Duodenal mucosa (tissue), 2 donors: ENCODE measurements around the gene ENDOV.

ENCODE experiments used
- H3K27ac ChIP-seq: one replicate; pipeline ENCODE4 v1.7.0; 2013; ENCODE audit warnings: low read depth, low read length
- H3K27me3 ChIP-seq, 2 donors: one replicate each; pipeline ENCODE4 v1.7.0; 2013; ENCODE audit warnings: low read length in 2 of 2, control low read depth in 1 of 2; ENCODE audit not compliant: insufficient read depth in 2 of 2, control insufficient read depth in 1 of 2
- H3K36me3 ChIP-seq, 2 donors: one replicate each; pipeline ENCODE4 v1.7.0; 2013; ENCODE audit warnings: low read length in 2 of 2, control low read depth in 1 of 2; ENCODE audit not compliant: insufficient read depth in 2 of 2, control insufficient read depth in 1 of 2
- H3K4me1 ChIP-seq, 2 donors: one replicate each; pipeline ENCODE4 v1.7.0; 2013; ENCODE audit warnings: low read length in 2 of 2, control low read depth in 1 of 2; ENCODE audit not compliant: insufficient read depth in 2 of 2, control insufficient read depth in 1 of 2
- H3K4me3 ChIP-seq, 2 donors: one replicate each; pipeline ENCODE4 v1.7.0; 2013; ENCODE audit warnings: low read length in 2 of 2, low read depth in 1 of 2
- H3K9ac ChIP-seq, 2 donors: one replicate each; pipeline ENCODE4 v1.7.0; 2013; ENCODE audit warnings: low read length in 2 of 2, low read depth in 1 of 2
- H3K9me3 ChIP-seq, 2 donors: one replicate each; pipeline ENCODE4 v1.7.0; 2013; ENCODE audit warnings: low read length in 2 of 2, control low read depth in 1 of 2; ENCODE audit not compliant: control insufficient read depth in 1 of 2

ENDOV gene

DNA sequence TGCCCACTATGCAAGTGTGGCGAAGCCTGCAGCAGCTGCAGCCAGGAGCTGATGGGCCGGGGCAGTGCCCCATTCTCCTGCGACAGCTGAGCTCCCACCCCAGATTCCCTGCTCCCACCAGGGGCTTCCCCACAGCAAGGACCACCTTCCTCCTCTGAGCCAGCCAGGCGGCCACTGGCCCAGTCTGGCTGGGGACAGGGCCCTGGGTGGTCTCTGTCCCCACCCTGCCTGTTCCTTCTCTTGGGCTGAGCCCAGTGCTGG lies 67.0 kb downstream of the ENDOV start:
- Histone ChIP-seq H3K36me3 (no peaks in the 10 kb centered on the region), H3K4me1 (peaks cover 0 to 13% of the 10 kb centered on the region in 2 donors), H3K27me3 (peaks cover 51 to 57% of the 10 kb centered on the region in 2 donors), H3K9ac (no peak overlapping the region), H3K9me3 (no peaks in the 10 kb centered on the region), H3K4me3 (no peak overlapping the region), H3K27ac (no peak overlapping the region)

DNA sequence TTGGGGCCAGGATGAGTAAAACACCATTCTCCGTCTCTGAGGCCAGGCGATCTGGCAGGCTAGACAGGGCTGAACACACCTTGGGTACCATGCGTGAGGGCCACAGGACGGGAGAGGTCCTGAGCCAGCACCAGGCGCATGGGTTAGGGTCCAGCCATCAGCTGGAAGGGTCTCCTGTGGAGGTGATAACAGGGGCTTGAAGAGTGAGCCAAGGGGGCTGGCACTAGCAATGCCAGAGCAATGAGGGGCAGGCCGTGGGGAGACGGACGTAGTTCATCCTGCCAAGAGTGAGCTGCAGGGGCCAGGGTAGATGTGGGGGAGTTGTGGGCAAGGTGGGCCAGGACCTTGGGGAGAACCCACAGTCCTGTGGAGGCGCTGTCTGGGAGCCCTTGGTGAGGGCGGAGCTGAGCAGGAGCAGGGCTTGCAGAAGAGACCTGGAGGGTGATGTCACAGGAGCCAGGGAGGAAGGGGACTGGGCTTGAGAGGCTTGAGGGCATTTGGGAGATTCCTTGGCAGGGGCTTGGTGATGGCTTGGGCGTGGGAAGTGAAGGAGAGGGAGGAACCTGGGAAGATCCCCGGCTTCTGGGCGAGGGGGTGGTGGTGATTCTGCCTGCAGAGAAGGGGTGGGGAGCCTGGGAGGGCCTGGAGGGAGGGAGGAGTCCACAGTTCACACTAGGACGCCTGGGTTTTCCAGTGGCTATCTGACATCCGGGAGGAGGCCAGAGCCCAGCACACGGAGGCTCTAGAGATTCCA lies 67.8 kb downstream of the ENDOV start:
- no peak overlapping the region for H3K4me3 ChIP-seq
- H3K27me3 ChIP-seq, result peaks cover 45 to 58% of the 10 kb centered on the region in 2 donors
- H3K9ac ChIP-seq, result no peak overlapping the region
- H3K4me1 ChIP-seq, result peaks cover 0 to 13% of the 10 kb centered on the region in 2 donors
- H3K9me3 ChIP-seq, result no peaks in the 10 kb centered on the region
- no peak overlapping the region for H3K27ac ChIP-seq
- no peaks in the 10 kb centered on the region for H3K36me3 ChIP-seq

GRCh38 chr17:80485846-80486245 lies 70.9 kb downstream of the ENDOV start:
- H3K4me1 ChIP-seq, result peaks cover 0 to 13% of the 10 kb centered on the region in 2 donors
- no peak overlapping the region for H3K27ac ChIP-seq
- H3K9me3 ChIP-seq, result no peaks in the 10 kb centered on the region
- H3K4me3 ChIP-seq, result no peak overlapping the region
- peaks cover 20 to 32% of the 10 kb centered on the region in 2 donors for H3K27me3 ChIP-seq
- H3K9ac ChIP-seq, result no peak overlapping the region
- H3K36me3 ChIP-seq, result no peaks in the 10 kb centered on the region

DNA sequence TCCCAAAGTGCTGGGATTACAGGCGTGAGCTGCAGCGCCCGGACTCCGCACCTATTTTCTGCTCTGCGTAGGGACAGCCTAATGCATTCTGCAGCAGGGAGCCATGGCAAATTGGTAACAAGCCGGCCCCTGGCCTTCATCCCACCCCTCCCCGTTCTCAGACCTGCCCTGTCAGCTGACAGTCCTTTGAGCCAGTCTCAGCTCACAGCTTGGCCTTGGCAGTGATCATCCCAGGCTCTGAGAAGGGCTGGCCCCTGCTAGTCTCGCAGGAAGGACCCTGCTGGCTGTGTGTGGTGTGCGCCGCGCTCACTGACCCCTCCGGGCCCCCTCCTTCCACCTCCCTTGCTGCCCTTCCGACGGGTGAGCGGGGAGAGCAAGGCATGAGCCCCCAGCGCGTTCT lies 71.7 kb downstream of the ENDOV start:
- Histone ChIP-seq H3K36me3 (no peaks in the 10 kb centered on the region), H3K4me1 (peaks cover 0 to 11% of the 10 kb centered on the region in 2 donors), H3K4me3 (no peak overlapping the region), H3K9ac (no peak overlapping the region), H3K9me3 (no peaks in the 10 kb centered on the region), H3K27ac (no peak overlapping the region), H3K27me3 (peaks cover 12 to 24% of the 10 kb centered on the region in 2 donors)

DNA sequence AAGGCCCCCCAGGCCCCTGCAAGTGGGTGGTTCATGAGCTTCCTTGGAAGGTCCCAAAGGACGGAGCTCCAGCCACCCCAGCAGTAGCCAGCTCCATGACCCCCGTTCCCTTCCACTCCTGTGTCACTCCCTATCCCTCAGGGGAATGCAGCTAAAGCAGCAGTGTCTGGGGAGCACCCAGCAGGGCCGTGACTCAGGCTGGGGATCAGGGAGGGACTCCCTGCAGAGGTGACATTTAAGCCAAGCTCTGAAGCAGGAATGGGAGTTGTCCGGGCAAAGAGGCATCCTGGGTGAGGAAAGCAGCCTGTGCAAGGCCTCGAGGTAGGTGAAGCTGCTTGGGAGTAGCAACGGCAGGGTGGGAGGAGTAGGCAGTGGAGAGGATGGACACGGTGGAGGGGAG lies 72.5 kb downstream of the ENDOV start:
- Histone ChIP-seq H3K9me3 (no peaks in the 10 kb centered on the region), H3K4me3 (no peak overlapping the region), H3K36me3 (no peaks in the 10 kb centered on the region), H3K9ac (no peak overlapping the region), H3K27ac (no peak overlapping the region), H3K27me3 (peaks cover 4 to 16% of the 10 kb centered on the region in 2 donors), H3K4me1 (peaks cover 0 to 3% of the 10 kb centered on the region in 2 donors)
